GM19035 (cell line): ENCODE measurements around the gene NDUFS6.

Experiments
- ATAC-seq: cut with Tn5 transposase; IDR thresholded peaks from one replicate; pipeline ENCODE4 v1.9.1; 2021; ENCODE audit not compliant: unreplicated experiment

Gene NDUFS6

GRCh38 chr5:1801222-1801966, at the start of gene NDUFS6:
Gene NDUFS6 (plus strand): TSS chr5:1801407. CDS start chr5:1801418, 11 bp downstream.
- peak; percentile 57 for ATAC-seq

DNA sequence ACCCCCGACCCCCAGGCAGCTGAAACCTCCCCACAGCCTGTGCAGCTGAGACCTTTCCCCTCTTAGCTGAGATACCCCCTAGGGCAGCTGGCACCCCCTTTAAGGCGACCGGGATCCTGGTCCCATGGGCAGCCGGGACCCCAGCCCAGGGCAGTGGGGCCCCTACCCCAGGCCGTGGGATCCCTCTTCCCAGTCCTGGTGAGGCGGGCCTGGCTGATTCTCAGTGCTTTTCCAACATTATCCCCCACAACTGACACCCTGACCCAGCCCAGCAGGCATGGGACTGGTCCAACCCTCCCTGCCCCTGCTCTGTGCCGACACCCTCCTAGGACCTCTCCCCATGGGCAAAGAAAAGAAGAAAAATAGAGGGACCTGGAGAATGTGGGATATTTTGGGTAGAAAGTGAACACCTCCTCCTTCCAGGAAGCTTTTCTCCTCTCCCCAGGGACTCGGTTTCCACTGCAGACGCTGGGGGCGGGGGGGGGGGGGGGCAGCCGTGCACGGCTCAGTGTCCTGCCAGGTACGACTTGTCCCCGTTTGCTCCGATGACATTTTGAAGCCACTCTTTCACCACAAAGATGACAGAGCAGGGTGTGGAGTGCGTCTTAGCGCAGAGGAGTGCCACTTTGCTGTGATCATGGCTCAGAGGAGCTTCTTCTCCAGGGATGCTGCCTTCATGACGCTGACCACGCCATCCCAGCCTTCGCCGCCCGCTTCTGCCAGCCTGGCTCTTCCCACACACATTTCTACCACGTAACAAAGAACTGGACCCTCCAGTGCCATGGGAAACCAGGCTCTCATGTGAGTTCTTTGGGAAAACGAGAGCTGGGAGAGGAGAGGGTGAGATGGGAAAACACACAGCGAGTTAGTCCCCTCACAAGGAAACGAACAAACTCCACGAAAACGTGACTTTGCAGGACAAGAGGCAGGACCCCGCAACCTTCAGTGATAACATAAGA, 49.1 kb upstream of the NDUFS6 start:
- ATAC-seq = no peak

GRCh38 chr5:1752881-1753280, 48.3 kb upstream of the NDUFS6 start:
- ATAC-seq = no peak

DNA sequence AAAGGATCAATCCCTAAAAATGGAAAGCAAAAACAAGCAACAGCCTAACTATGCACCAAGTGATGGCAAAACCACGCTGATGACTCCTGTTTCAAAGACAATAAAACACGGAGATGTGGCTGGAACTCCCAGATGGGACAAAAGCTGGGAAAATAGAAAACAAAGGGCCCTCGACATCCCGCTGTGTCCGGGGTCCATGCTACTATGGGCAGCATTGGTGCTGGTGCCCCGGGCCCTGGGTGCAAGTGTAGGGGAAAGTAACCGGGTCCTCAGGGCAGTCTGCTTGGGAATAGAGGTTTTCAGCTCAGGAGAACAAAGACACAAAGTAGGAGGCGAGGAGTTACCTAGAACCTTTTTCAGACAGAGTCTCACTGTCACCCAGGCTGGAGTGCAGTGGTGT, 47.7 kb upstream of the NDUFS6 start:
- ATAC-seq = no peak

GRCh38 chr5:1754531-1755220, 46.5 kb upstream of the NDUFS6 start:
- no peak for ATAC-seq

DNA sequence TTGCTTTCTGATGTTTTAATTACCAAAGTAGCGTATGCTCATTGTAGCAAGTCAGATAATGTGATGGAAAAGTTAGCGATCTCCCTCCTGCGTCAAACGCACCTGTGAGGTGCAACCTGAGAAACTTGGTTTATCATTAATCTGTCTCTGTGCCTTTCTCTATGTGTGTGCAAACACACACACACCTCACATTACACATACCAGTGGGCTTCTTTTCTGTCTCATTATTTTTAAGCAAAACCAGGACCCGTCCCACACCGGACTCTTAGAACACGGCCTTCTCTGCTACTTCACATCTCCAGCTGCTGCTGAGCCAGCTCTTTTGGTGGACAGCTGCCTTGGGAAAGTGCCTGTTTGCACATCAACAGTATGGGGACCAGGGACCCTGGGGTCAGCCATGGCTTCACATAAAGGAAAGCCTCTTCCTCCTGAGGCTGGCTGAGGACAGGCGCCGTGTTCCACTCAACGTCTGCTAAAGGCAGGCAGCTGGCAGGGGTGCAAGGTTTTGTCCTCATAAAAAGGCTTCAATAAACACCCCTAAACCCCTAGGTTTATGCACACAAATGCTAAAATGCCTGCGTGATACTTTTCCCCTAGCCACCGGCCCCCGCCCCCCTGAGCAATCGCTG, 45.8 kb upstream of the NDUFS6 start:
- no peak for ATAC-seq

DNA sequence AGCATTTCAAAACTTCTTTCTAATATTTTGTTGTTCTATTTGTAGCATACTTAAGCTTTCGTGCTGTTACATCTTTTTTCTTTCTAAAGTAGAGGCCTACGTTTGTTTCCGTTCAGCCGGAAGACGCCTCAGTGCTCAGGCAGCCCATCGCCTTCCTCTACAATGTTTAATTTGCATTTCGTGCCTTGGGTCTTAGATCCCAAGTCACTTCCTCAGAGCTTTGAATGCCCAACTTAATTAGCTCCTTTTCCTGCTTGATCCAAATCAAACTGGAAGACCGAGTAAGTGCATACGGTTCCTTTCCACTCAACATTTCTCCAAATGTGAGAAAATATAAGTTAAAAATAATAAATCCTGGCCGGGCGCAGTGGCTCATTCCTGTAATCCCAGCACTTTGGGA, 44.7 kb upstream of the NDUFS6 start:
- no peak for ATAC-seq

GRCh38 chr5:1757511-1757910, 43.7 kb upstream of the NDUFS6 start:
- ATAC-seq = no peak

- no peak for ATAC-seq
These were observed 42.6 kb upstream of the NDUFS6 start for GRCh38 chr5:1758574-1758973.

DNA sequence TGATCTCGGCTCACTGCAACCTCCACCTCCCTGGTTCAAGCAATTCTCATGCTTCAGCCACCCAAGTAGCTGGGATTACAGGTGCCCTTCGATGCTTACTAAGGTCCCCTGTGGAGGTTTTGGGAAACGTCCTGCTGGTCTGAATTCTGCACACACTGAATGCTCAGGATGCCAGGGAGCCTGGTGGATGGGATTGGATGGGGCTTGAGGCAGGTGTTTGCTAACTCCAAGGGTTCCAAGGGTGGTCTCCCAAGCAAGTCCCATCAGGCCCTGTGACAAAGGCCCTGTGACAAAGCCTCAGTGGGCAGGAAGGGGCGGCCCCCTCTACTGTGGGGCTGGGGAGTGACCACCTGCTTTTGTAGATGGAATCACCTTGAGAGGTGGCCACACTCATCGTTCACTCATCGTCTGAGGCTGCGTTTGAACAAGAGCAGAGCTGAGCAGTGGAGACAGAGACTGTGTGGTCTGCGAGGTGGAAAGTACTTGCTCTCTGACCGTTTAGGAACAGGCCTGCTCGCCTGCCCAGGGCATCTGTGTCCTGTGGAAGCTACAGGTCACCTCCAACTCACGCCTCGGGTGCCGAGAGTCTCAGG, 41.7 kb upstream of the NDUFS6 start:
- no peak for ATAC-seq

DNA sequence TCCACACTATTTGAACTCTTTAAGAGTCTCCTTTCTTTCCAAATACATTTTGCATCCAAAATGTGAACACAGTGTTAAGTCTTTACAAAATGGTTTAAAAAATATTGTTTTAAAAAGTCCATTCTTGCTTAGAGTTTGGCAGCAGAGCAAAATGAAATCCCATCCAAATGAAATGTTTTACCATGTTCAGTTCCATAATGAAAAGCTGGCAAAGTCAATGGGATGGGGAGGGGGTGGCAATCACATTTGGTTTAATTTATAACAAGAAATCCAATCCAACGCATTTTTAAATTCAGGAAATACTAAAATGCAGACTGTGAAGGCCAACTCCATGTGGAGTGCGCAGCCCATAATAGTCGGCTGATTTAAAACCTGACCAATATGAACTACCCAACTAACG, 41.0 kb upstream of the NDUFS6 start:
- ATAC-seq = no peak

DNA sequence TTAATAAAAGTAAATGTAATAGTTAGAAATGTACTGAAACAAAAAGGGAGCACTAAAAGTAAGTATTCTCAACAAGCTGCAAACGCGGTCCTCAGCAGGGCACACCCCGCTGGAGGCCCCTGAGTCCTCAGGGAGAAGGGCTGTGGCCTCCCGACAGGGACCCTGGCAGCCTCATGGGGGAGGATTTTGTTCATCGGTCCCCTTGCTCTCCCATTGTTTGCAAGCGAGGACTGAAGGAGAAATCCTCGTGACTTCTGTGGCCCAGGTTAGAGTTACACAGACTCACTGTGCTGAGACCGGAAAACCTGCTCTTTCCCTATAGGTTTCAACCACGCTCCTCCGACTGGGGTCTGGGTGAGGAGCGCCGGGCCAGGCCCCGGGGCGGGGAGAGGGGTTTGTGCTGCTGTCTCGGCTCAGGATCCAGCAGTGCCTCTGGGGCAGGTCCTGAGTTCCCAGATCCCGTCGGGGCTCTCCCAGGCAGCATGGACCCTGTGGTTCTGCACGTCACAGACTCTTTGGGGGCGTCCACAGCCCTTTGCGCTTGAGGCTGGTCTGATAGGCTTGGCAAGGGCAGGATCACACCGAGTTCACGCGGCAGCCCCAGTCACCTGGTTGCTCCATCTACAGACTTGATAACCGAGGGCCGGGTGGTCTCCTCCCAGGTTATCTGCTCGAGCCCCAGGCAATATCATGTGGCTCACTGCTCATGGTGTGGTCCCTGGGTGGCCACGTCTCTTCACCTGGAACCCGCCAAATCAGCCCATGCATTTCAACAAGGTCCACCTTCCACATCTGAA, 40.4 kb upstream of the NDUFS6 start:
- ATAC-seq = no peak

- ATAC-seq = no peak
These were observed 39.8 kb upstream of the NDUFS6 start for GRCh38 chr5:1761453-1761755.

GRCh38 chr5:1762121-1762882, 38.9 kb upstream of the NDUFS6 start:
- ATAC-seq = no peak

DNA sequence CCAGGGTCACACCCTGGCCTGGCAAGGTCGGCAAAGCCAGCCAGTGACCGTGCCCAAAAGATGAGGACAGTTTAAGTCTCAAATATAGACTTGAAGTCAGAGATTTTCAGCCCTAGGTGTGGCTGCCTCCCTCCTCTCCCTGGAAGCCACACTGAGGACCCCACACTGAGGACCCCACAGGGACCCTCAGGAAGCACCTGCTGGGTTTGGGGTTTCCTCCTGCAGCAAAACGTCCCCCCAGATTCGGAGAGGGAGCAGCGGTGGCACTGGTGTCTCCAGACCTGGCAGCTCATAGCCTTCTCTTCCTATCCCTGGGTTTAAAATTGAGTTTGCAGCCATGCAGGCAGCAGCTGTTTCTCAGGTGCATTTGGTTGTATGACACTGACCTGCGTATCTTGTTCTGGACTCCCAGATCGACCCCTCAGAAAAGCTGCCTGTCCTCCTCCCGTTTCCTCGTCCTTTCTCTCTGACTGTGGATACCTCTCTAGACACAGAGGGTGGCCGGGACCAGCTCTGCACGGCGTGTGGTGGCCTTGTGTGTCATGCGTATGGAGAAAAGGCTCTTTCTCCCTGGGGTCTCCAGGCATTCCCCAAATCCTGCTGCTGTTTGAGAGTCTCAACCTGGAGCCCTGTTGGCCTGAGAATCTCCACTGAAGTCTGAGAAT, 38.2 kb upstream of the NDUFS6 start:
- no peak for ATAC-seq

DNA sequence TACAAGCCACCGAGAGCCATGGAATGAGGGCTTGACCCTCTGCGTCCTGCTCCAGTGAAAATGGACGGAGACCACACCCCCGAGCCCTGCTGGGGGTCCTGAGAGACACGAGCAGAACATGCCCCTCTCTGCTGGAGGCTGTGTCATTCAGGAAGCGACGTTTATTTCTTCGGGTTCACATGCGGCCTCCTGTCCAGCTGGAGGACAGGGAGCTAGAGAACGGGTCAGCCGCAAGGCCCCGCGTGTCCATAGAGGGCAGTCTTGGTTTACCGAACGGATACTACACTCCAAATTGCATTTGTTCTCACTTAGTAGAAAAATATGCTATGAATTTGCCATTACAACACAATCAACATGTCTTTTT, 37.7 kb upstream of the NDUFS6 start:
- no peak for ATAC-seq

GRCh38 chr5:1763960-1764605, 37.1 kb upstream of the NDUFS6 start:
- ATAC-seq = no peak

DNA sequence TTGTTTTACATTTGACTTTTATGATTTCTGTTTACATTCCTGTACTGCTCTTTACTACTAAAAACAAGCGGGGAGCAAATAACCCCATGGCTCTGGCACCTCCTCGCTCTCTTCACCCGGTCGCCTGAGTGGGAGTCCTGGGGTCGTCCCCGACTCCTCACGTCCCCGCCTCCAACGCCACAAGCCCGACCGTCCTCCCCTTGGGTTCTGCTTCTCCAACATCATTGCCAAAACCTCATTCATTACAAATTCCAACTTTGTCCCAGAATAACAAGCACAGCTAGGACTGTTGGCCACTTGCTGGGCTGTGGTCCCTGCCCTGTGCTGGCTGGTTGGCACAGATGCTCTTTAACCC, 36.6 kb upstream of the NDUFS6 start:
- no peak for ATAC-seq
